HG02759 (cell line): ENCODE data around the gene LAIR1.
"Not testable (repeated sequence)": the region's sequence is repeated elsewhere in the genome, so short reads cannot be mapped to it uniquely, and the experiment has no call there.

Experiments used
- ATAC-seq: cut with Tn5 transposase; IDR thresholded peaks from one replicate; pipeline ENCODE4 v1.9.1; 2021; ENCODE audit warnings: mild to moderate bottlenecking, moderate library complexity; ENCODE audit not compliant: unreplicated experiment

LAIR1 gene

GRCh38 chr19:54343868-54344267 is 20.9 kb downstream of the LAIR1 start:
- no peak for ATAC-seq

- no peak for ATAC-seq
Measured at GRCh38 chr19:54341295-54341694, 23.4 kb downstream of the LAIR1 start.

GRCh38 chr19:54339646-54340358 is 24.9 kb downstream of the LAIR1 start:
- ATAC-seq: no peak

- no peak for ATAC-seq
Measured at GRCh38 chr19:54338521-54338920, 26.2 kb downstream of the LAIR1 start.

- ATAC-seq: no peak
Measured at GRCh38 chr19:54337858-54338230, 26.9 kb downstream of the LAIR1 start.

- ATAC-seq: no peak
Measured at GRCh38 chr19:54336893-54337857, 27.6 kb downstream of the LAIR1 start.

GRCh38 chr19:54335979-54336892 is 28.5 kb downstream of the LAIR1 start:
- no peak for ATAC-seq

- no peak for ATAC-seq
Measured at GRCh38 chr19:54335164-54335563, 29.6 kb downstream of the LAIR1 start.

GRCh38 chr19:54333586-54334298 is 31.0 kb downstream of the LAIR1 start:
- no peak for ATAC-seq

- ATAC-seq: no peak
Measured at GRCh38 chr19:54332149-54332548, 32.6 kb downstream of the LAIR1 start.

GRCh38 chr19:54331626-54332025 is 33.1 kb downstream of the LAIR1 start:
- ATAC-seq: no peak

GRCh38 chr19:54329476-54330165 is 35.1 kb downstream of the LAIR1 start:
- no peak for ATAC-seq

- not testable (repeated sequence) for ATAC-seq
Measured at GRCh38 chr19:54328781-54329180, 36.0 kb downstream of the LAIR1 start.

GRCh38 chr19:54325631-54326030 is 39.1 kb downstream of the LAIR1 start:
- no peak for ATAC-seq

GRCh38 chr19:54325194-54325621 is 39.5 kb downstream of the LAIR1 start:
- ATAC-seq: no peak

- no peak for ATAC-seq
Measured at GRCh38 chr19:54324071-54324470, 40.7 kb downstream of the LAIR1 start.

- ATAC-seq: not testable (repeated sequence)
Measured at GRCh38 chr19:54322934-54323333, 41.8 kb downstream of the LAIR1 start.

- ATAC-seq: not testable (repeated sequence)
Measured at GRCh38 chr19:54322295-54322694, 42.4 kb downstream of the LAIR1 start.

GRCh38 chr19:54319892-54320670 is 44.6 kb downstream of the LAIR1 start:
- no peak for ATAC-seq
